Subcutaneous adipose tissue (tissue), 4 donors: ENCODE results near the gene RBMS1. TPM values are rescaled to one million over a fixed set of nuclear protein-coding genes. Genes with fewer than 3 reads are reported as not detected.

Experiments used
- total RNA-seq, 4 donors: library from RNA; depleted of rRNA; stranded (reverse); fragments of >200 nt; gene quantifications; one replicate each; pipeline ENCODE4 v1.1.0, GENCODE V29; 2016
- TF ChIP-seq, protein P1 (sequence below): fragments of 450-650 bp; IDR thresholded peaks from one replicate; pipeline ENCODE4 v1.5.1; 2016; ENCODE audit warnings: low read depth, mild to moderate bottlenecking, control low read depth, antibody characterized with exemption, moderate library complexity

The RBMS1 gene
- total RNA-seq, 4 donors from 2014 or later, result 80.1 to 164 (median 95.7) TPM

DNA sequence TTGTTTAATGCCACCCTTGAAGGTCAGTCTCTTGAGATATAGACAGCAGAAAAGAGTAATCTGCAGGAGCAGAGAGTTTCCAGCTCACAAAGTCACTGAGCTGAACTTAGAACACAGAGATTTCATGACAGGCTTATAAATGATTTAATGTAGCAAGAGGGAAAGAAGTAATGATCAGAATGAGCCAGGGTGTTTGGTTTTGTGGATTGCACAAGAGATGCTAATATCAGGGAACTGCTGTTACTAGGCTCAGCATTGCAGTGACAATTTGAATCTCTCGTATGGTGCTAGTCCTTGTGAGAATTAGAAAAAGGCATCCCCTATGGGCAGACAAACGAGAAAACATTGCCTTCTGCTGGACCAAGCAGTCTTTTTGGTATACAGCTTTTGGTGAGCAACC lies 231.9 kb downstream of the RBMS1 start:
- TF ChIP-seq, protein P1, sequence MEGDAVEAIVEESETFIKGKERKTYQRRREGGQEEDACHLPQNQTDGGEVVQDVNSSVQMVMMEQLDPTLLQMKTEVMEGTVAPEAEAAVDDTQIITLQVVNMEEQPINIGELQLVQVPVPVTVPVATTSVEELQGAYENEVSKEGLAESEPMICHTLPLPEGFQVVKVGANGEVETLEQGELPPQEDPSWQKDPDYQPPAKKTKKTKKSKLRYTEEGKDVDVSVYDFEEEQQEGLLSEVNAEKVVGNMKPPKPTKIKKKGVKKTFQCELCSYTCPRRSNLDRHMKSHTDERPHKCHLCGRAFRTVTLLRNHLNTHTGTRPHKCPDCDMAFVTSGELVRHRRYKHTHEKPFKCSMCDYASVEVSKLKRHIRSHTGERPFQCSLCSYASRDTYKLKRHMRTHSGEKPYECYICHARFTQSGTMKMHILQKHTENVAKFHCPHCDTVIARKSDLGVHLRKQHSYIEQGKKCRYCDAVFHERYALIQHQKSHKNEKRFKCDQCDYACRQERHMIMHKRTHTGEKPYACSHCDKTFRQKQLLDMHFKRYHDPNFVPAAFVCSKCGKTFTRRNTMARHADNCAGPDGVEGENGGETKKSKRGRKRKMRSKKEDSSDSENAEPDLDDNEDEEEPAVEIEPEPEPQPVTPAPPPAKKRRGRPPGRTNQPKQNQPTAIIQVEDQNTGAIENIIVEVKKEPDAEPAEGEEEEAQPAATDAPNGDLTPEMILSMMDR, result no peak

DNA sequence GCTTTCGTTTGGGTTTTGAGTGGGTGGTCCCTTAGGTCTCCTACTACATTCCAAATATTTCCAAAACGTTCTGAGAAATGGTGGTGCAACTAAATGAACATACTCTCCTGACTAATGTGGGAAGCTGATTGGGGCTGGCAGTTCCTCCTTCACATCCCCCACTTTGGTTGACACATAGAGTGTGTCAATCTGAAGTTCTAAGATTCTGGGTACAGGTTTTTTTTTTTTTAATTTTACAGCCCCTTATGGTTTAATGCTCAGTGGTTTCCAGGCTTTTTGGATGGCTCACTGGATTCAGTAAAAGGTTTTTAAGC lies 235.2 kb downstream of the RBMS1 start:
- TF ChIP-seq, protein P1, result no peak

DNA sequence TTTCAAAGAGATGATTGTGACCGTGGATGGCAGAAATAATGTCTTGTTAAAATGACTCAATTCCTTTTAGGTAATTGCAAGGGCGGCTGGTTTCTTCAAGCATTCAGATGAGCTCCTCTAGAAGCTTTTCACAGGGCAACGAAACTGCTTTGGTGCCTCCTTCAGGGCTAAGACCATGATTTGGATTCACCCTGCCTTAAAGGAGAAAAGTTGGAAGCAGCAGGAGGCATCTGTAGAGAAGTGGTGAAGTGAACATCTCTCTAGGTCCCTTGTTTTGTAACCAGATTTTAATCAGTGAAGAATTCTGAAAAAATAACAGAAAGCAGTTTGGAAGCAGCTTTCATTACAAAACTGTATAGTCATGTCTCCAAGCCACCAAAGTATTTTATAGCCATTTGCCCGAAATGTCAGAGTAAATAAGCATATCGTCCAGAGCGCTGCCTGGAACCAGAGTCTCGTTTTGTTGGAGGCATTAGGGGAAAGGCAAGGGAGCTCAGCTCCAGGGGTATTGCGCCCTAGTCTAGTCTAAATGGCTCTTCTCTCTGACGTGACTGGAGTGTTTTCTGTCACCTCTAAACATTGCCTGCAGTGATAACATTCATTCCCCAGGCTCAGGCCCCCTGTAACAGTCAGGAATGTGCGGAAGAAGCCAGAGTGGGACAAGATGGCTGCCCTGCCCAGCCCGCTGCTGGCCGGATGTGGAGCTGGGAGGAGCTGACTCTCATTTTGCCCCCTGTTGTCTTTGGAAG lies 235.7 kb downstream of the RBMS1 start:
- TF ChIP-seq, protein P1, result no peak

DNA sequence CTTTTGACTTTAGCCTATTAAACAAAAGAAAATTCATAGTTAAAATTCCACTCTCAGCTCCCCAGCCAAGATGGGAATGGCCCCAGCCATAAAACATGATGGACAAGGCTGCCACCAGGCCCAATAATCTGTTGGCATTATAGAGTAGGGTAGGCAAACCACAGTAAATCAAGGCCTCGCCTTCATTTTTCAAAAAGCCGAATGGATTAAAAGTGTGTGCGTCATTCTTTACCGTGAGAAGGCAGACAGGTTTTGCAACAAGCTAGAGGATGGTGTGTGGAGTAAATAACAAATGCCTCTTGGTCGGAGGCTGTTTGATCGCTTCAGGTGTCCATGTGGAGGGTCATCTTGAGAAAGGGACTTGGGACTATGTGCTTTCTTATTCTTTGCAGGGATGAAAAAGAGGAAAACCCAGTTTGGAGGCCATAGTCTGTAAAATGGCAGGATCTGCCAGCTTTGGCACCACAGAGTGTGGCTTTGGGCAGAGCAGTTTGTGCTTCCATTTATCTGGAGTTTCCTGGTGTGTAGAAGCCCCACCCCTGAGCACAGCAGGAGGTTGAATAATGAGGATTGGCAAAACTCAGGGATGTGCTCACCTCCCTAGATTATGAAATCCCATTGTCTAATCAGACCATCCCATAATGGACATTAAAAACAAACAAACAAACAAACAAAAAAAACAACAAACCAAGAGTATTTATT lies 236.4 kb downstream of the RBMS1 start:
- TF ChIP-seq, protein P1, result no peak

GRCh38 chr2:160256507-160256906 lies 237.1 kb downstream of the RBMS1 start:
- TF ChIP-seq, protein P1, result no peak

DNA sequence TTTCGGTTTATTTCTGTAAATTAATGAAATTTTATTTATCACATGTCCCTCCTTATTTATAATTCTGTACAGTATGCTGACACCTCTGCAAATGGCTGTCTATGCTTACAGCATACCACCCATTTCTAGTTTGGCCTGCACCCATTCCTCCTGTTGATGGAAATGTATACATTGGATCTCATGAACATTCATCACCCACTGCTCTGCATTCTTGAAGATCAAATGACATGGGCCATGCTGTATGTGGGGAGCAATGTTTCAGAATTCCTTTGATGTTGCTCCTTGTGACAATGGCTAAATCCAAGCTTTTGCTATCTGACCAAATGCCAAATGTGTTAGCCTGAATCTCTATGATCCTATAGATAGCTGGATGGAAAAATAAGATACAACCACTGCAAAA lies 238.2 kb downstream of the RBMS1 start:
- TF ChIP-seq, protein P1, result no peak

DNA sequence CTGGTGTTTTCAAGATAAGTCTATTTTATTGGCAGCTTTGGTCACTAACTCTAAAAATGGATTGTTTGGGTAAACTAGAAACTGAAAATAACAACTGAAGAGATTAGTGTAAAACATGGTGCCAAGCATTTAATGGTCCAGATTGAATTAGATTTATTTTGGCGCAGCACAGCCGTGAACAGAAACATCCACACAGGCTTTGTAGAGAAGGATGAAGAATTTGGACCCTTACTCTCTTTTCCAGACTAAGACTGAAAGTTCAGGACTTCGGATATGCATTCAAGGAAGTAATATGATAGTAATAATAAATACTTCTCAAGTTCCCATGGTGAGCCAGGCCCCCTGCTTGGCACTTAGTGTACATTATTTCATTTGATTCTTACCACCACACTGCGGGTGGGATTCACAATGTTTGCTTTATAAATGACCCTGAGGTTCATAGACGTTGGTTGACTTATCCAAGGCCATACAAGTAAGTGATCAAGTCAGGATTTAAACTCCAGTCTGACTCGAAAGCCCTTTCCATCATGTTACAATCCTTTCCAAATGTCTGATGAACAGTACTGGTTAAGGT lies 239.3 kb downstream of the RBMS1 start:
- TF ChIP-seq, protein P1, result no peak
